Ramos (cell line): ENCODE measurements around the gene RBM17.
"Not testable (repeated sequence)": the region's sequence is repeated elsewhere in the genome, so short reads cannot be mapped to it uniquely, and the experiment has no call there.

ENCODE experiments used
- in situ Hi-C: fragments of 300-500 bp; cut with MboI; formaldehyde crosslinking; loops from one replicate; pipeline ENCODE4 v1.14.3; 2022; ENCODE audit warnings: low sequenced_read_pairs; ENCODE audit not compliant: unreplicated experiment

The RBM17 gene

GRCh38 chr10:6088721-6089333 lies at the start of gene RBM17:
RBM17 (plus strand) TSS chr10:6089034; CDS start chr10:6097066, 8,032 bp downstream.
- in situ Hi-C loops = loop anchor here (5.0 kb wide), 1 partner anchor 77 kb away; no protein-coding TSS in a partner anchor

GRCh38 chr10:6039711-6040110 lies 49.1 kb upstream of the RBM17 start:
- in situ Hi-C loops = no loop called here

GRCh38 chr10:6040205-6040604 lies 48.6 kb upstream of the RBM17 start:
- in situ Hi-C loops = no loop called here

GRCh38 chr10:6043377-6043776 lies 45.5 kb upstream of the RBM17 start:
- in situ Hi-C loops = not testable (repeated sequence)

- in situ Hi-C loops = no loop called here
Observed at GRCh38 chr10:6044060-6044459, 44.8 kb upstream of the RBM17 start.

- in situ Hi-C loops = no loop called here
Observed at GRCh38 chr10:6044751-6045313, 44.0 kb upstream of the RBM17 start.

- in situ Hi-C loops = no loop called here
Observed at GRCh38 chr10:6045314-6045848, 43.5 kb upstream of the RBM17 start.

- in situ Hi-C loops = no loop called here
Observed at GRCh38 chr10:6045878-6046772, 42.7 kb upstream of the RBM17 start.

- in situ Hi-C loops = no loop called here
Observed at GRCh38 chr10:6046773-6047611, 41.8 kb upstream of the RBM17 start.

- in situ Hi-C loops = no loop called here
Observed at GRCh38 chr10:6047847-6048246, 41.0 kb upstream of the RBM17 start.

GRCh38 chr10:6048281-6049030 lies 40.4 kb upstream of the RBM17 start:
- in situ Hi-C loops = no loop called here

GRCh38 chr10:6049031-6049400 lies 39.8 kb upstream of the RBM17 start:
- in situ Hi-C loops = no loop called here

- in situ Hi-C loops = no loop called here
Observed at GRCh38 chr10:6050801-6051445, 37.9 kb upstream of the RBM17 start.

GRCh38 chr10:6052247-6053221 lies 36.3 kb upstream of the RBM17 start:
- in situ Hi-C loops = no loop called here

GRCh38 chr10:6053303-6053702 lies 35.5 kb upstream of the RBM17 start:
- in situ Hi-C loops = no loop called here

GRCh38 chr10:6053816-6054631 lies 34.8 kb upstream of the RBM17 start:
- in situ Hi-C loops = no loop called here

GRCh38 chr10:6054884-6055283 lies 34.0 kb upstream of the RBM17 start:
- in situ Hi-C loops = no loop called here
